Keratinocyte (primary cell): ENCODE results near the gene TTC33. TPM values are rescaled to one million over a fixed set of nuclear protein-coding genes. Genes with fewer than 3 reads are reported as not detected.

ENCODE experiments used
- DNase-seq: peaks from one replicate; pipeline ENCODE4 v3.0.0-alpha.2; 2011; ENCODE audit warnings: low read depth, missing footprints, low spot score
- FAIRE-seq: peaks from 2 replicates; lab custom pipeline; 2011; peaks lifted over from hg19 to GRCh38; lab: Jason Lieb, UNC
- H2AFZ ChIP-seq: 2 replicates; pipeline ENCODE4 v1.6.0; 2012; ENCODE audit warnings: low read length, control low read depth, inconsistent platforms; ENCODE audit not compliant: control insufficient read depth
- H3K27ac ChIP-seq: 2 replicates; pipeline ENCODE4 v1.5.1; 2011; ENCODE audit warnings: low read length; ENCODE audit not compliant: control insufficient read depth, insufficient read depth
- H3K27me3 ChIP-seq: 3 replicates; pipeline ENCODE4 v1.6.0; 2011; ENCODE audit warnings: low read length; ENCODE audit not compliant: control insufficient read depth, insufficient read depth; ENCODE audit errors: extremely low read depth
- H3K36me3 ChIP-seq, 2 experiments: 2 replicates in 1 of 2; 3 replicates in 1 of 2; pipeline ENCODE4 v1.5.1; 2011; ENCODE audit warnings: low read length in 2 of 2, mild to moderate bottlenecking in 1 of 2; ENCODE audit not compliant: control insufficient read depth in 2 of 2, insufficient read depth in 2 of 2; ENCODE audit errors: extremely low read depth in 1 of 2
- H3K4me1 ChIP-seq: 3 replicates; pipeline ENCODE4 v1.5.1; 2011; ENCODE audit warnings: low read length; ENCODE audit not compliant: control insufficient read depth, insufficient read depth; ENCODE audit errors: extremely low read depth
- H3K4me2 ChIP-seq: 3 replicates; pipeline ENCODE4 v1.6.0; 2011; ENCODE audit warnings: low read depth, low read length; ENCODE audit not compliant: control insufficient read depth, insufficient read depth; ENCODE audit errors: extremely low read depth
- H3K4me3 ChIP-seq, 3 experiments: fragments of 200-600 bp in 1 of 3; sonication (generic) in 1 of 3; 2 replicates in 2 of 3; 3 replicates in 1 of 3; pipeline ENCODE4 v1.5.1; 2011 to 2016; ENCODE audit warnings: low read length in 3 of 3, mild to moderate bottlenecking in 3 of 3, control low read depth in 2 of 3, inconsistent platforms in 1 of 3, low read depth in 1 of 3, mixed read lengths in 1 of 3, mixed run types in 1 of 3, moderate library complexity in 1 of 3; ENCODE audit not compliant: control insufficient read depth in 2 of 3, insufficient read depth in 2 of 3; ENCODE audit errors: extremely low read depth in 1 of 3
- H3K79me2 ChIP-seq: 2 replicates; pipeline ENCODE4 v1.6.0; 2012; ENCODE audit warnings: low read length; ENCODE audit not compliant: control insufficient read depth, insufficient read depth
- H3K9ac ChIP-seq: 3 replicates; pipeline ENCODE4 v1.6.0; 2011; ENCODE audit warnings: low read length; ENCODE audit not compliant: control insufficient read depth, insufficient read depth; ENCODE audit errors: extremely low read depth
- H3K9me1 ChIP-seq: 3 replicates; pipeline ENCODE4 v1.6.0; 2011; ENCODE audit warnings: low read length; ENCODE audit not compliant: control insufficient read depth, insufficient read depth; ENCODE audit errors: extremely low read depth
- H3K9me3 ChIP-seq: 2 replicates; pipeline ENCODE4 v1.5.1; 2012; ENCODE audit warnings: low read depth, low read length; ENCODE audit not compliant: control insufficient read depth
- H4K20me1 ChIP-seq: 3 replicates; pipeline ENCODE4 v1.6.0; 2011; ENCODE audit warnings: low read length; ENCODE audit not compliant: control insufficient read depth, insufficient read depth; ENCODE audit errors: extremely low read depth
- CTCF ChIP-seq, 3 experiments: IDR thresholded peaks in 1 of 3; conservative IDR thresholded peaks in 1 of 3; optimal IDR thresholded peaks in 1 of 3; 2 replicates in 2 of 3; 3 replicates in 1 of 3; pipeline versions ENCODE3 to v1.5.1; 2011; ENCODE audit warnings: low read length in 3 of 3, mild to moderate bottlenecking in 3 of 3, moderate library complexity in 2 of 3, control low read depth in 1 of 3, inconsistent platforms in 1 of 3; ENCODE audit not compliant: insufficient read depth in 2 of 3; ENCODE audit errors: extremely low read depth in 1 of 3
- EZH2 ChIP-seq: IDR thresholded peaks from one replicate; pipeline ENCODE4 v1.6.1; 2012; ENCODE audit warnings: inconsistent platforms, mild to moderate bottlenecking, low read length, moderate library complexity
- dilution Hi-C: fragments of 300-500 bp; cut with MboI; formaldehyde crosslinking; loops from one replicate; pipeline ENCODE4 v1.7.0; 2020; ENCODE audit warnings: low sequenced_read_pairs; ENCODE audit not compliant: extremely low pct_ligation_motif_present
- polyA plus RNA-seq, 5 experiments: library from polyadenylated mRNA; depleted of rRNA in 3 of 5; stranded (reverse) in 3 of 5; stranded (forward) in 1 of 5; unstranded in 1 of 5; fragments of >200 nt; gene quantifications; 1 replicate in 1 of 5; 2 replicates in 3 of 5; 3 replicates in 1 of 5; pipeline versions ENCODE4 v1.2.1 to v1.2.3, GENCODE V29; 2011 to 2012; ENCODE audit warnings: missing spikeins in 2 of 5, low read depth in 1 of 5, low replicate concordance in 1 of 5

The TTC33 gene
- polyA plus RNA-seq, 1 donor (not counting 4 experiments of a cell fraction or from before 2014, with no cell fraction given) = 7.1 TPM

DNA sequence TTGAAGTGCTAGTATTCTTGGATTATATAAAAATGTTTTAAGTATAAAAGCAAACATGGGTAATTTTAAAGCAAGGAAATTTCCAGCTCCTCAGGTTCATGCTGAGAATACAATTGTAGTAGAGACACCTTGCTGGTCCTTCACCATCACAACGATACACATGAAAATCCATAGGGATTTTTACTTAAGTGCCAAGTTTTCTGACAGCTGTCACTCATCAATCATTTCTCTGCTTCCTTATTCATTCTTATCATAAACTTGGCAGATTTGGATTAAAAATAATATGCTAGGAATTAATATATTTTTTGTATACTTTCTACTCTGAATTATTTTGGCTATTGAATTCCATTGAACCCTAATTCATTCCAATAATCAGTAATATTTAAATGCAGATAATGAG is 244.0 kb downstream of the TTC33 start:
- dilution Hi-C loops = no loop called here
- no peak overlapping the region for H2AFZ ChIP-seq
- H3K4me2 ChIP-seq = no peak overlapping the region
- no peak overlapping the region for H3K27ac ChIP-seq
- H3K79me2 ChIP-seq = no peaks in the 10 kb centered on the region
- no peak overlapping the region for H3K9ac ChIP-seq
- no peaks in the 10 kb centered on the region for H3K4me1 ChIP-seq
- no peak for FAIRE-seq
- no peak overlapping the region for H3K4me3 ChIP-seq
- no peaks in the 10 kb centered on the region for H3K9me3 ChIP-seq
- H3K9me1 ChIP-seq = no peaks in the 10 kb centered on the region
- H4K20me1 ChIP-seq = no peaks in the 10 kb centered on the region
- DNase-seq = no peak
- TF ChIP-seq EZH2 (no peak), CTCF (optimal IDR thresholded peaks at IDR 0.05 in 1 of 3, IDR thresholded peaks at IDR 0.05 in 1 of 3, conservative IDR thresholded peaks at IDR 0.05 in 1 of 3; ENCODE audit: extremely low read depth in 1 of 3, insufficient read depth in 2 of 3, low read length in 3 of 3) (no peak)
- H3K36me3 ChIP-seq = no peaks in the 10 kb centered on the region
- H3K27me3 ChIP-seq = no peaks in the 10 kb centered on the region

DNA sequence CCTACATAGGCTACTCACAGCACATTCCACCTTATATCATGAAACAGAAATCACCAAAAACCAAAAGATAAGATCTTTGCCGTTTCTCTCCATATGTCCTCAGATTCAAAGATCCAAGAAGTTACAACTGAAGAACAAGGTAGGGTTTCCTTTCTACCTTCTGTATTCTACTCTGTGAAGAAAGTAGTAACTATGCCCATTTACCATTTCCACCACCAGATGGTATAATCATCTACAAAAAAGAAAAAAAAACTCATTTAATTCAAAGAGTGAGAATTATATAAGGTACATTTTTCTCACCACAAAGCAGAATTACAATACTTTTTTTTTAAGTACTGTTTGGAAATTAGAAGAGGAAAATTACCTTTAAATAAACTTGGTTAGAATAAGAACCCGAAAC is 248.7 kb downstream of the TTC33 start:
- H3K4me1 ChIP-seq = no peaks in the 10 kb centered on the region
- no peaks in the 10 kb centered on the region for H3K79me2 ChIP-seq
- no peak overlapping the region for H3K4me2 ChIP-seq
- no peaks in the 10 kb centered on the region for H3K27me3 ChIP-seq
- no peak overlapping the region for H3K9ac ChIP-seq
- H3K9me1 ChIP-seq = no peaks in the 10 kb centered on the region
- H4K20me1 ChIP-seq = no peaks in the 10 kb centered on the region
- dilution Hi-C loops = no loop called here
- H2AFZ ChIP-seq = no peak overlapping the region
- no peak overlapping the region for H3K27ac ChIP-seq
- no peaks in the 10 kb centered on the region for H3K36me3 ChIP-seq
- no peak for FAIRE-seq
- TF ChIP-seq CTCF (optimal IDR thresholded peaks at IDR 0.05 in 1 of 3, IDR thresholded peaks at IDR 0.05 in 1 of 3, conservative IDR thresholded peaks at IDR 0.05 in 1 of 3; ENCODE audit: extremely low read depth in 1 of 3, insufficient read depth in 2 of 3, low read length in 3 of 3) (no peak), EZH2 (no peak)
- H3K4me3 ChIP-seq = no peak overlapping the region
- no peaks in the 10 kb centered on the region for H3K9me3 ChIP-seq
- no peak for DNase-seq
